ENCODE data around the gene PCK1. TPM values are rescaled to one million over a fixed set of nuclear protein-coding genes. Genes with fewer than 3 reads are reported as not detected.

Gene PCK1
- total RNA-seq, 1 donor from 2014 or later, result under 0.01 TPM

- no peak for DNase-seq (ENCODE audit: low read depth)
- H3K27me3 ChIP-seq (ENCODE audit: control insufficient read depth, insufficient read depth, low read length), result peaks cover 9% of the 10 kb centered on the region
- no peak for TF ChIP-seq CTCF (IDR thresholded peaks at IDR 0.05; ENCODE audit: insufficient read depth, low read length, poor library complexity, severe bottlenecking)
- no peak overlapping the region for H3K4me3 ChIP-seq (ENCODE audit: low read depth, low read length)
- H3K36me3 ChIP-seq (ENCODE audit: control insufficient read depth, insufficient read depth, low read length), result no peaks in the 10 kb centered on the region
These were observed 37.1 kb downstream of the PCK1 start for GRCh38 chr20:57598060-57598459.

GRCh38 chr20:57598491-57598890, 37.6 kb downstream of the PCK1 start:
- H3K4me3 ChIP-seq (ENCODE audit: low read depth, low read length), result no peak overlapping the region
- peaks cover 6% of the 10 kb centered on the region for H3K27me3 ChIP-seq (ENCODE audit: control insufficient read depth, insufficient read depth, low read length)

GRCh38 chr20:57600320-57601210, 39.7 kb downstream of the PCK1 start:
- Histone ChIP-seq H3K36me3 (ENCODE audit: control insufficient read depth, insufficient read depth, low read length) (no peaks in the 10 kb centered on the region), H3K4me3 (ENCODE audit: low read depth, low read length) (no peak overlapping the region), H3K27me3 (ENCODE audit: control insufficient read depth, insufficient read depth, low read length) (peaks cover 4% of the 10 kb centered on the region)
- no peak for TF ChIP-seq CTCF (IDR thresholded peaks at IDR 0.05; ENCODE audit: insufficient read depth, low read length, poor library complexity, severe bottlenecking)
- no peak for DNase-seq (ENCODE audit: low read depth)

More at GRCh38 chr20:57598491-57598890, 37.6 kb downstream of the PCK1 start:
- no peaks in the 10 kb centered on the region for H3K36me3 ChIP-seq (ENCODE audit: control insufficient read depth, insufficient read depth, low read length)
- DNase-seq (ENCODE audit: low read depth), result no peak
- TF ChIP-seq CTCF (IDR thresholded peaks at IDR 0.05; ENCODE audit: insufficient read depth, low read length, poor library complexity, severe bottlenecking), result no peak

- Histone ChIP-seq H3K27me3 (ENCODE audit: control insufficient read depth, insufficient read depth, low read length) (peaks cover 4% of the 10 kb centered on the region), H3K36me3 (ENCODE audit: control insufficient read depth, insufficient read depth, low read length) (no peaks in the 10 kb centered on the region), H3K4me3 (ENCODE audit: low read depth, low read length) (no peak overlapping the region)
- TF ChIP-seq CTCF (IDR thresholded peaks at IDR 0.05; ENCODE audit: insufficient read depth, low read length, poor library complexity, severe bottlenecking), result no peak
- DNase-seq (ENCODE audit: low read depth), result no peak
These were observed 40.3 kb downstream of the PCK1 start for GRCh38 chr20:57601211-57601570.

GRCh38 chr20:57601737-57602136, 40.8 kb downstream of the PCK1 start:
- no peak for TF ChIP-seq CTCF (IDR thresholded peaks at IDR 0.05; ENCODE audit: insufficient read depth, low read length, poor library complexity, severe bottlenecking)
- no peak for DNase-seq (ENCODE audit: low read depth)
- peaks cover 4% of the 10 kb centered on the region for H3K27me3 ChIP-seq (ENCODE audit: control insufficient read depth, insufficient read depth, low read length)
- H3K4me3 ChIP-seq (ENCODE audit: low read depth, low read length), result no peak overlapping the region
- H3K36me3 ChIP-seq (ENCODE audit: control insufficient read depth, insufficient read depth, low read length), result no peaks in the 10 kb centered on the region

- peaks cover 4% of the 10 kb centered on the region for H3K27me3 ChIP-seq (ENCODE audit: control insufficient read depth, insufficient read depth, low read length)
- H3K4me3 ChIP-seq (ENCODE audit: low read depth, low read length), result no peak overlapping the region
- no peak for DNase-seq (ENCODE audit: low read depth)
- no peak for TF ChIP-seq CTCF (IDR thresholded peaks at IDR 0.05; ENCODE audit: insufficient read depth, low read length, poor library complexity, severe bottlenecking)
- no peaks in the 10 kb centered on the region for H3K36me3 ChIP-seq (ENCODE audit: control insufficient read depth, insufficient read depth, low read length)
These were observed 42.2 kb downstream of the PCK1 start for GRCh38 chr20:57603120-57603519.

Data from kidney epithelial cell (primary cell).